Thoracic aorta (tissue), 2 donors: Measurements from ENCODE around the gene JAKMIP1. TPM values are rescaled to one million over a fixed set of nuclear protein-coding genes. Genes with fewer than 3 reads are reported as not detected.
"Not testable (repeated sequence)": the region's sequence is repeated elsewhere in the genome, so short reads cannot be mapped to it uniquely, and the experiment has no call there.

ENCODE experiments used
- ATAC-seq: fragments of 150-250 bp; one replicate; pipeline ENCODE4 v1.8.0; 2017; ENCODE audit warnings: low read depth; ENCODE audit not compliant: insufficient number of reproducible peaks, low FRiP score
- DNase-seq: peaks from one replicate; pipeline ENCODE4 v3.0.0-alpha.2; 2020; ENCODE audit warnings: low spot score
- H3K27ac ChIP-seq, 2 donors: fragments of 200-600 bp; sonication (generic); 1 replicate in 1 of 2; 2 replicates in 1 of 2; pipeline ENCODE4 v1.5.1; 2016; ENCODE audit warnings: mild to moderate bottlenecking in 2 of 2, moderate library complexity in 2 of 2
- H3K27me3 ChIP-seq: fragments of 200-600 bp; sonication (generic); replicated peaks from 2 replicates; pipeline ENCODE4 v1.6.0; 2016; ENCODE audit warnings: mild to moderate bottlenecking; ENCODE audit not compliant: insufficient read depth
- H3K36me3 ChIP-seq: fragments of 200-600 bp; sonication (generic); one replicate; pipeline ENCODE4 v1.5.1; 2016
- H3K4me1 ChIP-seq, 2 donors: fragments of 200-600 bp; sonication (generic); 1 replicate in 1 of 2; 2 replicates in 1 of 2; pipeline versions ENCODE4 v1.5.1 to v1.6.0; 2016; ENCODE audit warnings: low read depth in 2 of 2, mild to moderate bottlenecking in 1 of 2; ENCODE audit not compliant: control insufficient read depth in 1 of 2
- H3K4me3 ChIP-seq: fragments of 200-600 bp; sonication (generic); 2 replicates; pipeline ENCODE4 v1.5.1; 2016; ENCODE audit warnings: mild to moderate bottlenecking
- H3K9me3 ChIP-seq: fragments of 200-600 bp; sonication (generic); 2 replicates; pipeline ENCODE4 v1.5.1; 2016
- CTCF ChIP-seq: fragments of 200-600 bp; sonication (generic); IDR thresholded peaks from one replicate; pipeline ENCODE4 v1.5.1; 2019; ENCODE audit warnings: antibody characterized with exemption
- total RNA-seq, 2 donors: library from RNA; depleted of rRNA; stranded (reverse); fragments of >200 nt; gene quantifications; one replicate each; pipeline versions ENCODE4 v1.1.0 to v1.2.3, GENCODE V29; 2016

Gene JAKMIP1
- total RNA-seq, 2 donors from 2014 or later = 0.28 to 0.81 TPM

GRCh38 chr4:6209921-6210320, 9.6 kb upstream of the JAKMIP1 start:
- no peak for ATAC-seq
- no peak for DNase-seq

DNA sequence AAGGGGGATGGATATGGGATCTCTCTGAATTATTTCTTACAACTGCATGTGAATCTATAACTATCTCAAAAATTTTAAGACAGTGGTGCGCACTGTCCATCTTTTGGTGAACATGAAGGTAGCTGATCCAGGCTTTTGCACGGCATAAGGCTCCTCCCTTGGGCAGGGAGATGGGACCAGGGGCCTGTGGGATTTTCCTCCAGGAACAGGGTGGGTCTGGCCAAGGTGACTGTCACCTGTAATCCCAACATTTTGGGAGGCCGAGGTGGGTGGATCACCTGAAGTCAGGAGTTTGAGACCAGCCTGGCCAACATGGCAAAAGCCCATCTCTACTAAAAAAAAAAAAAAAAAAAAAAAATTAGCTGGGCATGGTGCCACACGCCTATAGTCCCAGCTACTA, 8.9 kb upstream of the JAKMIP1 start:
- H3K27me3 ChIP-seq, DNase-seq, H3K4me3 ChIP-seq, ATAC-seq, H3K36me3 ChIP-seq, H3K4me1 ChIP-seq, H3K27ac ChIP-seq, H3K9me3 ChIP-seq: not testable (repeated sequence)

More at GRCh38 chr4:6209921-6210320, 9.6 kb upstream of the JAKMIP1 start:
- Histone ChIP-seq H3K4me3 (no peak overlapping the region), H3K4me1 (no peaks in the 10 kb centered on the region), H3K36me3 (no peaks in the 10 kb centered on the region), H3K9me3 (no peaks in the 10 kb centered on the region), H3K27ac (no peak overlapping the region), H3K27me3 (no peaks in the 10 kb centered on the region)
- TF ChIP-seq CTCF = no peak

DNA sequence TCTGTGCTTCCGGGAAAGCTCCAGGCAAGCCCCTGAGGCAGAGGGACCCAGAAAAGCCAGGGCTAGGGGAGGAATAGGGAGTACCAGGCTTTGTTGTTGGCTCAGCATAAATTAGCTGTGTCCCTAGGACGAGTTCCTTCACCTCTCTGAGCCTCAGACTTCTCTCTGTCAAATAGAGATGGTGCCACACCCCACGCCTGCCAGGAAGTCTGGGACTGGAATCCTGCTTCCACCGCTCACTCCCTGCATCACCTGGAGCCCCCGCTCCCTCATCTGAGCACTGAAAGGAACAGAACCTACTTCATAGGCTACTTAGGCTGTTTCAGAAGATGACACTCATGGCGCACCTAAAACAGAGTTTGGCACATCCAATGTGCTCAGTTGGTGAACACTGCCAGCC, 8.1 kb upstream of the JAKMIP1 start:
- DNase-seq = no peak
- ATAC-seq = no peak
- Histone ChIP-seq H3K4me1 (no peaks in the 10 kb centered on the region), H3K27me3 (no peaks in the 10 kb centered on the region), H3K9me3 (no peaks in the 10 kb centered on the region), H3K4me3 (no peak overlapping the region), H3K36me3 (no peaks in the 10 kb centered on the region), H3K27ac (no peak overlapping the region)
- no peak for TF ChIP-seq CTCF

DNA sequence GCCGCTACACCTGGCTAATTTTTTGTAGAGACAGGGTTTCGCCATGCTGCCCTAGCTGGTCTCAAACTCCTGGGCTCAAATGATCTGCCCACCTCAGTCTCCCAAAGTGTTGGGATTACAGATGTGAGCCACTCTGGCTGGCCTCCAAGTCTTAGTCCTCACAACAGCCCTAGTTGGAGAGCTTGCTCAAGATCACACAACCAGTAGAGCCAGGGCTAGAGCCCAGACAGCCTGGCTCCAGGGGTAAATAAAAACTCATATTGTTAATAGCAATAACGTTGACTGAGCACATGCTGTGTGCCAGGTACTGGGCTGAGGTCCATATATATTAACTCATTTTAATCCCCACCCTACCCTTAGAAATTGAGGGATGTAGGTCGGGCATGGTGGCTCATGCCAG, 7.3 kb upstream of the JAKMIP1 start:
- Histone ChIP-seq H3K27me3 (no peaks in the 10 kb centered on the region), H3K4me3 (no peak overlapping the region), H3K4me1 (no peaks in the 10 kb centered on the region), H3K36me3 (no peaks in the 10 kb centered on the region), H3K27ac (no peak overlapping the region), H3K9me3 (no peaks in the 10 kb centered on the region)
- TF ChIP-seq CTCF = no peak
- no peak for ATAC-seq
- DNase-seq = no peak

DNA sequence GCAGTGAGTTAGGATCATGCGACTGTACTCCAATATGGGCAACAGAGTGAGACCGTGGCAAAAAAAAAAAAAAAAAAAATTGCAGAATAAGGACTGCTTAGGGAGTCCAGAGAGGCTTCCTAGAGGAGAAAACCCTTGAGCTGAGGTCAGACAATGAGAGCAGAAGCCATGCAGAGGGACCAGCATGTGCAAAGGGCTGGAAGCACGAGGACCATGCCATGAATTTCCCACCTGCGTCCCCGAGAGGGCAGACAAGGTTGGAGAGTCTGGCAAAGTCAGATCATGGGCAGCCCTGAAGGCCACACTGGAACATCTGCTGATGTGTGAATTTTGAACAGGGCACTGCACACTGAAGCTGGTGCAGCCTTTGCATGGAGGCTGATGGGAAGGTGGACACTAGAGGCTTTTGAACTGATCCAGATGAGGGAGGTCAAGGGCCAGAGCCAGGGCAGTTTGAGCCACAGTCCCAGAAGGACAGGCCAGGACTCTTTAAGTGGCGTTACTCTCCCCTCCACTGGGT, 6.5 kb upstream of the JAKMIP1 start:
- H3K4me1 ChIP-seq = no peaks in the 10 kb centered on the region
- H3K9me3 ChIP-seq = no peaks in the 10 kb centered on the region
- DNase-seq (no peak), ATAC-seq (no peak)
- no peaks in the 10 kb centered on the region for H3K27me3 ChIP-seq
- H3K4me3 ChIP-seq = no peak overlapping the region
- H3K36me3 ChIP-seq = no peaks in the 10 kb centered on the region
- no peak for TF ChIP-seq CTCF
- H3K27ac ChIP-seq = no peak overlapping the region

- H3K4me3 ChIP-seq = no peak overlapping the region
- H3K4me1 ChIP-seq = no peaks in the 10 kb centered on the region
- DNase-seq (no peak), ATAC-seq (no peak)
- TF ChIP-seq CTCF = no peak
- no peaks in the 10 kb centered on the region for H3K36me3 ChIP-seq
- H3K9me3 ChIP-seq = no peaks in the 10 kb centered on the region
- no peak overlapping the region for H3K27ac ChIP-seq
- no peaks in the 10 kb centered on the region for H3K27me3 ChIP-seq
Observed at GRCh38 chr4:6205973-6206372, 5.6 kb upstream of the JAKMIP1 start.
